ENCODE data around the gene SETX.

- TF ChIP-seq CTCF (IDR thresholded peaks at IDR 0.05; ENCODE audit: low read depth, low read length) (no peak), EZH2phosphoT487 (IDR thresholded peaks at IDR 0.05; ENCODE audit: low read depth) (no peak)
These were observed 14.6 kb upstream of the SETX start for GRCh38 chr9:132369421-132369820.

Data from OCI-LY3 (cell line).